HFFc6 (cell line): ENCODE results near the gene ASCL2. TPM values are rescaled to one million over a fixed set of nuclear protein-coding genes. Genes with fewer than 3 reads are reported as not detected.
A peak's percentile ranks its signal among the peaks of the same experiment; 100 is the strongest.

Experiments used
- DNase-seq: peaks from one replicate; pipeline ENCODE4 v3.0.0-alpha.2; 2018
- H3K27ac Mint-ChIP-seq: 2 replicates; pipeline ENCODE4 v1.8.0; 2020; ENCODE audit warnings: mild to moderate bottlenecking, mixed read lengths
- H3K27me3 Mint-ChIP-seq: 2 replicates; pipeline ENCODE4 v1.8.0; 2021; ENCODE audit warnings: mild to moderate bottlenecking, moderate library complexity, mixed read lengths; ENCODE audit not compliant: insufficient read depth
- H3K36me3 Mint-ChIP-seq: 2 replicates; pipeline ENCODE4 v1.8.0; 2021; ENCODE audit warnings: low read depth, mixed read lengths
- H3K4me1 Mint-ChIP-seq: 2 replicates; pipeline ENCODE4 v1.8.0; 2020; ENCODE audit warnings: low read depth, mixed read lengths
- H3K4me3 Mint-ChIP-seq: 2 replicates; pipeline ENCODE4 v1.8.0; 2020; ENCODE audit warnings: mild to moderate bottlenecking, moderate library complexity, mixed read lengths
- H3K9me3 Mint-ChIP-seq: 2 replicates; pipeline ENCODE4 v1.8.0; 2020; ENCODE audit warnings: mild to moderate bottlenecking, mixed read lengths
- total RNA-seq, 6 experiments: library from RNA; stranded (reverse); fragmentation: NEBNext Ultra II Directional; extraction: Animal tissue kit (Norgen Biotek cat#: 25700); gene quantifications; 2 replicates in 1 of 6; 3 replicates in 5 of 6; pipeline ENCODE4 v1.2.3, GENCODE V29; 2021
- TF ChIP-seq, protein P1 (sequence below): fragments of 200-600 bp; sonication (generic); IDR thresholded peaks from 2 replicates; pipeline ENCODE4 v1.5.0; 2021; ENCODE audit warnings: antibody characterized with exemption, mild to moderate bottlenecking

ASCL2 gene
- total RNA-seq, 6 experiments from 2014 or later, result not detected

- no peaks in the 10 kb centered on the region for H3K36me3 Mint-ChIP-seq
- H3K4me1 Mint-ChIP-seq, result peaks cover 24% of the 10 kb centered on the region
- H3K9me3 Mint-ChIP-seq, result no peaks in the 10 kb centered on the region
- H3K27me3 Mint-ChIP-seq, result no peaks in the 10 kb centered on the region; the same call in 1 of the 2 replicates
- H3K27ac Mint-ChIP-seq, result no peak overlapping the region
- no peak for DNase-seq
- no peak overlapping the region for H3K4me3 Mint-ChIP-seq
- TF ChIP-seq, protein P1, sequence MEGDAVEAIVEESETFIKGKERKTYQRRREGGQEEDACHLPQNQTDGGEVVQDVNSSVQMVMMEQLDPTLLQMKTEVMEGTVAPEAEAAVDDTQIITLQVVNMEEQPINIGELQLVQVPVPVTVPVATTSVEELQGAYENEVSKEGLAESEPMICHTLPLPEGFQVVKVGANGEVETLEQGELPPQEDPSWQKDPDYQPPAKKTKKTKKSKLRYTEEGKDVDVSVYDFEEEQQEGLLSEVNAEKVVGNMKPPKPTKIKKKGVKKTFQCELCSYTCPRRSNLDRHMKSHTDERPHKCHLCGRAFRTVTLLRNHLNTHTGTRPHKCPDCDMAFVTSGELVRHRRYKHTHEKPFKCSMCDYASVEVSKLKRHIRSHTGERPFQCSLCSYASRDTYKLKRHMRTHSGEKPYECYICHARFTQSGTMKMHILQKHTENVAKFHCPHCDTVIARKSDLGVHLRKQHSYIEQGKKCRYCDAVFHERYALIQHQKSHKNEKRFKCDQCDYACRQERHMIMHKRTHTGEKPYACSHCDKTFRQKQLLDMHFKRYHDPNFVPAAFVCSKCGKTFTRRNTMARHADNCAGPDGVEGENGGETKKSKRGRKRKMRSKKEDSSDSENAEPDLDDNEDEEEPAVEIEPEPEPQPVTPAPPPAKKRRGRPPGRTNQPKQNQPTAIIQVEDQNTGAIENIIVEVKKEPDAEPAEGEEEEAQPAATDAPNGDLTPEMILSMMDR, result no peak
Observed at GRCh38 chr11:2310073-2310785, 39.8 kb upstream of the ASCL2 start.

DNA sequence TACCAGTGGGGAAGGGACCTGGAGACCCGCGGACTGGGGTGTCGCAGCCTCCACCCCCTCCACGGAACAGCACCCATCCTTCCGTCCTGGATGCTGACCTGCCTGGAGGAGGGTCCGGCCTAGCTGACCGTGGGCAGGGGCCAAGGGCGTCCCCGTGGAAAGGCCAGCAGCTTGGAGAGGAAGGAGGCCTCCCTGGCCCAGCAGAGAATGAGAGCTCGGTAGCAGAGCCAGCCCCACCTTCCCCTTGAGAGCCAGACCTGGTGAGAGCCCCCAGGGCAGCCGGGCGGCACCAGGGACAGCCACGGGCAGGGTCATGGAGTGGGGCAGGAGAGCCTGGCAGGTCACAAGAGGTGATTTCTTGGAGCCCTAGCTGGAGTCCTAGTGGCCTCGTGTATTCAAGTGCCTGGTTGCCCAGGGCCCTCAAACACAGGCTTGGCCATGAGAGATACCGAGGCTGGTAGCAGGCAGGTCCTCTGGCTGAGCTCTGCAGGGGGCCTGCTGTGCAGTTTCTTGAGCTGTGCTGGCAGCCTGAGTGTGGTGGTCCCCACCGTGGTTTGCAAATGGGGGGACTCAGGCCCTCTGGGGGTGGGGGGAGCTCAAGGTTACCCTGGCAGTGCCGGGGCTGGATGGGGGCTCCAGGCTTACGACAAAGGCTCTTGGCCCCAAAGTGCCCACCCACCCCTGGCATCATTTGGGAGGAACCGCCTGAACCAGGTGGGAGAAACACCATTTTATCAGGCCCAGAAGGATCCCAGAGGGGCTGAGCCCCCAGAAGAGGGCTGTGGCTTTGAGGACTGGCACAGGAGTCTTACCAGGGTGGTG lies 39.1 kb upstream of the ASCL2 start:
- H3K9me3 Mint-ChIP-seq, result no peaks in the 10 kb centered on the region
- H3K27me3 Mint-ChIP-seq, result no peaks in the 10 kb centered on the region; the same call in 1 of the 2 replicates
- no peaks in the 10 kb centered on the region for H3K36me3 Mint-ChIP-seq
- H3K4me3 Mint-ChIP-seq, result no peak overlapping the region
- H3K27ac Mint-ChIP-seq, result no peak overlapping the region
- DNase-seq, result no peak
- TF ChIP-seq, protein P1, result no peak
- H3K4me1 Mint-ChIP-seq, result peaks cover 24% of the 10 kb centered on the region

- H3K9me3 Mint-ChIP-seq, result no peaks in the 10 kb centered on the region
- peaks cover 24% of the 10 kb centered on the region for H3K4me1 Mint-ChIP-seq
- no peak overlapping the region for H3K4me3 Mint-ChIP-seq
- H3K27ac Mint-ChIP-seq, result no peak overlapping the region
- H3K36me3 Mint-ChIP-seq, result no peaks in the 10 kb centered on the region
- no peak for DNase-seq
- TF ChIP-seq, protein P1, result no peak
- H3K27me3 Mint-ChIP-seq, result no peaks in the 10 kb centered on the region; the same call in 1 of the 2 replicates
Observed at GRCh38 chr11:2308713-2309112, 38.3 kb upstream of the ASCL2 start.

DNA sequence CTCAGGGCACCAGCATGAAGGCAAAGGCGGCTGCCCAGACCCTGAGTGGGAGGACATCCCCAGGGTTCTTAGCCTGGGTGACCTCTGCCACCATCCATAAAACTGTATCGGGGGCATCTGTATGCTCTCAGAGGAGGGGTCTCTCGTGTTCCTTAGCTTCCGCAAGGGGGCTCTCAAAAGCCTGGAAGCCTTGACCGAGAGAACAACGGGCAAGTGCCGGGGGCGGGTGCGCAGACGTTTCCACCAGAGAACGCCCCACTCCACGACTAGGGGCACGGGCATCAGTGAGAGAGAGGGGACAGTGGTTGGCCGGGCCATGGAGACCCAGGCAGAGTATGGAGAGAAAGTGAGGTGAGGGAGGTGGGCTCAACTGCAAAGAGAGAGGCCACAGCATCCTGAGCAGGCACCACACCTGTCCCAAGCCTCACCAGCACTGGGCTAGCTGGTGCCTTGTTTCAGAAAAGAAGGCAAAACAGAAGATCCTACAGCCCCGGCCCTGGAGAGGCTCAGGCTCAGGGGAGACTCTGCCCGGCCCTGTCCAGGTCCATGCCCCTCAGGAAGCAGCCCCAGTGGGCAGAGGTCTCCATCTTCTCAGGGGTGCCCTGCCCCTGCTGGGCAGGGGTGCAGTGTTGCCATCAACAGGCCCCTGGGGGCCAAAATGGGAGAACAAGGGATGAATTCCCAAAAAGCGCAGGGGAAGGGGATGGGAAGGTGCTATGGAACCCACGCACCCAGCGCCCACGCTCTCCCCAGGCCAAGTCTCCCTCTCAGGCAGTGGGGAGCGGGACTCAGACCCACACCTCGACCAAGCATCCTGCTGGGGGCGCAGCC lies 37.3 kb upstream of the ASCL2 start:
- no peak overlapping the region for H3K4me3 Mint-ChIP-seq
- H3K27ac Mint-ChIP-seq, result no peak overlapping the region
- no peaks in the 10 kb centered on the region for H3K36me3 Mint-ChIP-seq
- H3K9me3 Mint-ChIP-seq, result no peaks in the 10 kb centered on the region
- H3K27me3 Mint-ChIP-seq, result no peaks in the 10 kb centered on the region; the same call in 1 of the 2 replicates
- no peak for DNase-seq
- TF ChIP-seq, protein P1, result no peak
- peaks cover 22% of the 10 kb centered on the region for H3K4me1 Mint-ChIP-seq

DNA sequence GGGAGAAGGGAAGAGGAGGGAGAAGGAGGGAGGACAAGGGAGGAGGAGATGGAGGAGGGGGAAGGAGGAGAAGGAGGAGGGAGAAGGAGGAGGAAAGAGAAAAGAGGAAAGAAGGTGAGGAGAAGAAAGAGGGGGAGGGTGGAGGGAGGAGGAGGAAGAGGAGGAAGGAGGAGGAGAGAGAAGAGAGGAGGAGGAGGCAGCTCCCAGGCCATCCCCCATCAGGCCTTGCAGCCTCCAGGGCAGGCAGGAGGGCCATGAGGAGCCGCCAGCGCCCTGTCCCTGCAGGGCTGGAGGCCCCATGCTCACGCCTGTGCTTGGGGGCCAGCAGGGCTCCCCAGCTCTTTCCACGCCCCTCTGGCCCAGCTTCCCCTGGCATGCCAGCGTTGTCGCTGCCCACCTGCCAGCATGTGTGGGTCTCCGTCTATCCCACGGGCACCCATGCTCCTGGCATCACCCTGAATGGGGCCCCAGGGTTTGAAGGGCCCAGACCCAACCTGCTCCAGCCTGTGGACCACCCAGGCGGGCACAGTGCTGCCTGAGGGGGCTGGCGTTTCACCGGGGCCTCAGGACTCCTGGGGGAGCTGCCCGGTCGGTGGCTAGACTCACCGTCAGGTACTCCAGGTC lies 36.6 kb upstream of the ASCL2 start:
- Mint-ChIP-seq H3K4me3 (no peak overlapping the region), H3K4me1 (peaks cover 15% of the 10 kb centered on the region), H3K27me3 (no peaks in the 10 kb centered on the region; the same call in 1 of the 2 replicates), H3K9me3 (no peaks in the 10 kb centered on the region), H3K36me3 (no peaks in the 10 kb centered on the region), H3K27ac (no peak overlapping the region)
- TF ChIP-seq, protein P1, result no peak
- peak; percentile 6 for DNase-seq
